ENCODE data around the gene RGS17.
A peak's percentile ranks its signal among the peaks of the same experiment; 100 is the strongest.
"Not testable (repeated sequence)": the region's sequence is repeated elsewhere in the genome, so short reads cannot be mapped to it uniquely, and the experiment has no call there.

The RGS17 gene

DNA sequence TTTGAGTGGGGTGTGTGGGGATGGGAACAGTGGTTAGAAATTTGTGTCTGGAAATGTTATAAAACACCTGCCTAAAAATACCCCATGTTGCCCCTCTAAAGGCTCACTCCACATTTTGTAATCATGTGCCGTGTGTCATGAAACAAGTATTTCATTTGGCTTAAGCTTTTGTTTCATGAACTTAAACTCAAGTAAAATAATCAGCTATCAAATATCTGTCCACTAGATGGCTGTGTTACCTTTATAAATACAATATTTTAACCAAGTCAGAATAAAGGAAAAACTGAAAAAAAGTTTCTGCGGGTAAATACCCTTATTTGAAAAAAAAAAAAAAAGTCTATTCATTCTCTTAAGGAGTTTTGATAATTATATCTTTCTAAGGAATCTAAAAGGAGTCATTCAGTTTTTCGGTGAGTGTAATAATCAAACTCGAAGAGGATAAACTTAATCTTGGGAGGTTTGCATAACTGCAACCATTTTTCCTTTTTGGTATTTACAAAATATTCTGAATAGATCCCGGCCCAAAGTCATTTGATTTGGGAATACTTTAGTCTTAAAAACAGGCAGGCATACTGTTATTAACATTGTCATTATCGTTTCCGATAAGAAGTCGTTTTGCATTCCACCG, 98.7 kb downstream of the RGS17 start:
- DNase-seq (ENCODE audit: low spot score): peak; percentile 33

DNA sequence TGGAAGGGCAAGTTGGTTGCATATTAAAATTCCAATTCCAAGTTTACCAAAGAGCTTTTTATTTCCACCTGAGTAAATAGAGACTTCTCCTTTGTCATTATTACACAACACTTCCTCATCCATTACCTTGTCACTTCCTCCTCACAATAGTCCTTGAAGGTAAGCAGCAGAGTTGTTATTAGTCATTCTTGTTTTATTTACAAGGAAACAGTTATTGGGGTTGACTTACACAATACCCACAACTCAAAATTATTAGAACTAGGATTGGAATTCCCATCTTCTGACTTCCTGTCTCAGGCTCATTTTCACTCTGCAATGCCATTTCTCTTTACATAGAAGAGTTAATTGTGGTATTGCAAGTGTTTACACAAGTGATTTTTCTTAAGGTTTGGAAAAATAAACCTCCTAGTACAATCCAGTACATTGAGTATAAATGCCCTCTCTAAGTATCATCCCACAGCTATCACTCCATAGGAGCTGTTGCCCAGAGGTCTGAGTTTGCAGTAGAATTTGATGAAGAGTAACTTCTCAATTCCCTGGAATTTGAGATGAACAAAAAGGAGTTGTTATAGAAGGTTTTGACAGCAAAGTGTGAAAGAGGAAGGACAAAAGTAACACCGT, 99.6 kb downstream of the RGS17 start:
- DNase-seq (ENCODE audit: low spot score): no peak

DNA sequence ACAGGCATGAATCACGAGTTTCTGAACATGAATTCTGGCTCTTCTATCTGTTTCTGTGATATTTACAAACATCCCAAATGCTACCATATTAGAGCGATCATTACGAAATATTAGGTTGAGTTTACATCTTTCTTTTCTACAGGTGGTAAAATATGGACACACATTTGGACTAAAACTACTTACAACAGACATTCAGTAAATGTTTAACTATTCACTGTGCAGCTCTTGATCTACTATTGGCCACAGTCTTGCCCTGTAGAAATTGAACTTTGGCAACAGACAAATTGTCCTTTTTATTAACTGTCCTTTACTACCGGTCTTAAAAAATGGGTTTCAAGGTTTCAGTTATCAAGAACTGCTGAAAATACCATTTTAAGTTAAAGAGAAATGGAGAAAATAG, 102.1 kb downstream of the RGS17 start:
- no peak for DNase-seq (ENCODE audit: low spot score)

GRCh38 chr6:153028286-153028685, 102.8 kb downstream of the RGS17 start:
- DNase-seq (ENCODE audit: low spot score): no peak

- no peak for DNase-seq (ENCODE audit: low spot score)
These were observed 103.6 kb downstream of the RGS17 start for GRCh38 chr6:153027480-153027879.

GRCh38 chr6:153024709-153025017, 106.4 kb downstream of the RGS17 start:
- DNase-seq (ENCODE audit: low spot score): no peak

DNA sequence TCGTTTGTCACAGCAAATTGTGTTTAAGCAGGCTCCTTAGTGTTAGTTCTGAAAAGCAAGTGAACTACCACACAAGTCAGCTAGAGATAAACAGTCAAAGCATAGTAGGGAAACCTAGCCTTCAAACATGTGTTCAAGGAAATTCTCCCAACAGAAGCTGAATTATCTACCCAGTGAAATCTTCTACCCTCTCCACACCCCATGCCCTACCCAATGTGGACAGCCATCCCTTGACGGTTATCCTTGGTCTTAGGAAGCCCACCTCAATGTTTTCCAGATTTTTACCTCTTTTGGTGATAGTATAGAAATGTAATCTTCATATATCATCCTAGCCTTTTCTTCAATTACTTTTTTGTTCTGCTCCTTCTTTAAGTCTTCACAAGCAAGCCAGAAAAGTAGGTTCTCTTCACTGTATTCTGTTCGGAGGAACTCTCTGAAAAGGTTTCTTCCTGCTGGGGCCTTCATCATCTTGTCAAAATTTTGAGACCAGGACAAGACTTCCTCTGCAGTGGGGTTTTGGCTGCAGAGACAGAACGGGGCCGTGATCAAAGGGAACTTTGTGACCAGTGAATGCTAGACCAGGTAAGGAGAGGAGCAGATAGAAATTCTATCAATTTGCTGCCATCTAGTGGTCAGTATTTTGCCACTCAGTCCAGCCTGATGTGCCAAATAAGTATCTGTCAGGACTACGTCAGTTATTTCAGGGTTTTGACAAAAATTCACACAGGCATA, 106.9 kb downstream of the RGS17 start:
- DNase-seq (ENCODE audit: low spot score): peak; percentile 54

DNA sequence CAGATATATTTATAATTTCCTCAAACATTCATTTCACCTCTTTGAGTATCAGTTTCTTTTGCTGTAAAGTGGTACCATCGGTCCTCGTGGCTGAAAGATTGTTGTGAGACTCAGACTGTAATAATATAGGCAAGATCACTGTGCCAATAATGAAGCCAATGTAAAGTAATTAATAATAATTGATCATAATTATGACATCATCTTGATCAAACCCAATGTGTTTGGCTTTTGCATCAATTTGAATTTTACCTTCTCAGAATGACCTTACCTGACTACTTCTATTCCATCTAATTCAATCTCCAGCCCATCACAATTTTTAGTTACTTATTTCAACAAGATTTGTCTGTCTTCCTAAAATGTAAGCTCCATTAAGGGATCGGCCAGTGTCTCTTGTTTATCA, 112.7 kb downstream of the RGS17 start:
- no peak for DNase-seq (ENCODE audit: low spot score)

DNA sequence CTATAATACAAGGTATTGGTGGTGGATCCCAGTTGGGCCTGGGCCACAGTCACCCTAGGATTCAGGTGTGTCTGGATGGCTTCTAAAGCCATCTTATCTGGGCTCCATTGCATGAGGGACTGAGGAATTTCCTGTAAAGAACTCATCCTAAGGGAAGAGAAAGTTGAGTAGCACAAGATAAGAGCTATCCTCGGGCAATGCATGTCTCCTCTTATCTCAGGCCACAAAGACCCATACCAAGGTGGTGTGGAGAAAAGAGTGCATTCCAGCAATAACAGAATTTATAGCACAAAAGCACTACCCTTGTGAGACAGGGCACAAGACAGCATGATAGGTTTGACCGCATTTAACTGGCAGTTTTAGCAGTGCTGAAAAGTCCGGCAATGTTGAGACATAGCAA, 114.2 kb downstream of the RGS17 start:
- DNase-seq (ENCODE audit: low spot score): no peak

DNA sequence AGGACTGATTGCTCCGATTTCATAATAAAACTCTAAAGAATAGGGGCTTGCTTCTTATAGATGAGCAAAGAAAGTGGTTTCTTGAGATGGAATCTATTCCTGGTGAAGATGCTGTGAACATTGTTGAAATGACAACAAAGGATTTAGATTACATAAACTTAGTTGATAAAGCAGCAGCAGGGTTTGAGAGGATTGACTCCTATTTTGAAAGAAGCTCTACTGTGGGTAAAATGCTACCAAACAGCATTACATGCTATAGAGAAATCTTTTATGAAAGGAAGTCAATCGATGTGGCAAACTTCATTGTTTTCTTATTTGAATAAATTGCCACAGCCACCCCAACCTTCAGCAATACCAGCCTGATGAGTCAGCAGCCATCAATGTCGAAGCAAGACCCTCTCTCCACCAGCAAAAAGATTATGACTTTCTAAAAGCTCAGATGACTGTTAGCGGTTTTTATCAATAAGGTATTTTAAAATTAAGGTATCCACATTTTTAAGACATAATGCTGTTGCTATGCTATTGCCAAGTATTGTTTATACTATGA, 115.9 kb downstream of the RGS17 start:
- no peak for DNase-seq (ENCODE audit: low spot score)

DNA sequence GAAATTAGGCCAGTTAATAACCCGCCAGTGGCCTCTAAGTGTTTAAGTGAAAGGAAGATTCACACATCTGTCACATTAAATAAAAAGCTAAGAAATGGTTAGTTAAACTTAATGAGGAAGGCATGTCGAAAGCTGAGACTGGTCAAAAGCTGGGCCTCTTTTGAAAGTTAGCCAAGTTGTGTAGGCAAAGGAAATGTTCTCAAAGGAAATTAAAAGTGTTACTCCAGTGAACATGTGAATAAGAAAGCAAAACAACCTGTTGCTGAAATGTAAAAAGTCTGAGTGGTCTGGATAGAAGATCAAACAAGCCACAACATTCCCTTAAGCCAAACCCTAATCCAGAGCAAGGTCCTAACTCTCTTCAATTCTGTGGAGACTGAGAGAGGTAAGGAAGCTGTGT, 117.6 kb downstream of the RGS17 start:
- no peak for DNase-seq (ENCODE audit: low spot score)

DNA sequence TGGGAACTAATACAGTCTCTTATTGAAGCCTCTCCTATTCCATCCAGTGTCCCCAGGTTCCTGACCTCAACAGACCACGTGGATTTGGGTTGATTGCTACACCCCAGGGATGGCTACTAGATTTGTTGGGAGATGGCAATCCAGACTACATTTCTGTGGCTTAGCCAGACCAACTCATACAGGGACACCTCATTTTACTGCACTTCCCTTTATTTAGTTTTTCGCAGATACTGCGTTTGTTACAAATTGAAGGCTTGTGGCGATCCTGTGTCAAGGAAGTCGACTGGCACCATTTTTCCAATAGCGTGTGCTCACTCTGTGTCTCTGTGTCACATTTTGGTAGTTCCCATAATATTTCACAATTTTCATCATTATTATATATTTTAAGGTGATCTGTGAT, 118.2 kb downstream of the RGS17 start:
- no peak for DNase-seq (ENCODE audit: low spot score)

GRCh38 chr6:153003366-153003690, 127.8 kb downstream of the RGS17 start:
- peak; percentile 8 for DNase-seq (ENCODE audit: low spot score)

DNA sequence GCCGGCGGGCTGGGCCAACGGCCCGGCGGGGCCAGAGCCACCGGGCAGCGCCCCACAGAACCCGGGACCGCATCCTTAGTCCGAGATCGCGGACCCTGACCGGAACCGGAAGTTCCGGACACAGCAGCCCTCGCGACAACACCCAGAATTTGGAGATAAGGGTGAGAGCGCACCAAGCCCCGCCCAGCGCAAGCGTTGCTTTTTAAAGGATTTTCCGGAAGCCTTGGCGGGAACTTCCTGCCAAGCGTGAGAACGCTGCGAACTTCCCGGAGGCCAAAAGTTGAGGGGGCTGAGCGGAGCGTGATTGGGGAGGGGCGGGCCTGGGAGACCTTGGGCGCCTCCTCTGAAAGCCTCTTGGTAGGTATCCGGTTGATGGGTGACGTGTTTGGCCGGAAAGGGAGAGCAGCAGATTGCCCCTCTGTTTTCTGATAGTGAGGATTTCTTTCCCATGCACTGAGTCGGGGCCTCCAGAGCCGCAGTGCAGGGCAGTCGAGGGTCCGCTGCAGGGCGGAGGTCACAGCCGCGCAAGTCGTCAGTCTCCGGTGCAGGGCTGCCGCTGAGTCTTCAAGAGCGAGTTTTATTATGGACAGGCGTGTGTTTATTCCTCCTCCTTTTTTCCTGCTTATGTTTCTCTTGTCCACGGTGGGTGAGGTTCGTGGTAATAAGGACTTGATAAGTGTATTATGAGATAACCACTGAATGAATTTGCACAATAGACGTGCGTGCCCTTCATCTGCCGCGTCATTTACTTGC, 128.3 kb downstream of the RGS17 start, which contains the start of gene MTRF1L:
Gene MTRF1L (minus strand): TSS at position 97 of the 753 bp plus-strand sequence. CDS start 24 bp downstream, at position 73.
- DNase-seq (ENCODE audit: low spot score): peak; percentile 95

DNA sequence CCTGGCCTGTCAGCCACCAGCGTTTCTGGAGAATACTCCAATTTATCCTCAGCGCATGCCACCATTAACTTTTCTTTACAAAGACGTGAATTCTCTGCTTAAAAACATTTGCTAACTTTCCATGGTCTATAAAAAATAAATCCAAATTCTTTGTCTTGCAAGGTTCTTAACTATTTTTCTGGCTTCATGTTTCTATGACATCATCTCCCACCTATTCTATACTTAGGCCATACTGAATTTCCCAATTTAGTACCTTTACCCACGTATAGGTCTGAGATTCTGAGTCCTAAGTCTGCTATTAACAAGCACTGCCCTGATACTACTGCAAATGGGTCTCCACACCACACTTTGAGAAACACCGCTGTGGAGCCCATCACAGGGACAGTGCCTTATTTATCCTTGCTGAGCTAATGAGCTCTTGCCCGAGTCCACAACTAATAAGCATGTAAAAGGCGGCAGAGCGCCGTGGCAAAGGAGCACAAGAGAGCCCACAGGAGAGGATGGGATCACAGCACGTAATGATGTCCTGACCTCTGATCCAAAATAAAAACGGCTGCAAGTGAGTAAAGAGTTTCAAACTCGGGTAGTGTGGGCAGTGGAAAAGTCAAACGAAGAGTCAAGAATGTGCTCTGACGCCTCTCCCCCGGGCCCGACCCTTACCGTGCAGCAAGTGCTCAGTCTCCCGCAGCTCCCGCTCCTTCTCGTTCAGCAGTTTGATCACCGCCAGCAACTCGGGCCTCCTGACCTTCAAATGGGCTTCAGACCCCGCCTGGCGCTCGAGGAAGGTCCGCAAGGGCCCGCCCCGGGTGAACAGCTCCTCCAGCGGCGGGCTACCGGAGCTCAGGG, 129.1 kb downstream of the RGS17 start:
- peak; percentile 14 for DNase-seq (ENCODE audit: low spot score)

DNA sequence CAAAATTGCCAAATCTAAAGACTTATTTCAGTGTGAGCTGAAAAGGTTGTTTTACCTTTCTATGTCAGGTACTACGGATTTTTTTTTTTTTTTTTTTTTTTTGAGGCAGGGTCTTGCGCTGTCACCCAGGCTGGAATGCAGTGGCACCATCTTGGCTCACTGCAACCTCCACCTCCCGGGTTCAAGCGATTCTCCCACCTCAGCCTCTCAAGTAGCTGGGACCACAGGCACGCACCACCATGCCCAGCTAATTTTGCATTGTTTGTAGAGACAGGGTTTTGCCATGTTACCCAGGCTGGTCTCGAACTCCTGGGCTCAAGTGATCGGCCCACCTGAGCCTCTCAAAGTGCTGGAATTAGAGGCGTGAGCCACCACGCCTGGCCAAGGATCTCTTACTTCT, 130.3 kb downstream of the RGS17 start:
- not testable (repeated sequence) for DNase-seq (ENCODE audit: low spot score)

- no peak for DNase-seq (ENCODE audit: low spot score)
These were observed 130.8 kb downstream of the RGS17 start for GRCh38 chr6:153000243-153000642.

DNA sequence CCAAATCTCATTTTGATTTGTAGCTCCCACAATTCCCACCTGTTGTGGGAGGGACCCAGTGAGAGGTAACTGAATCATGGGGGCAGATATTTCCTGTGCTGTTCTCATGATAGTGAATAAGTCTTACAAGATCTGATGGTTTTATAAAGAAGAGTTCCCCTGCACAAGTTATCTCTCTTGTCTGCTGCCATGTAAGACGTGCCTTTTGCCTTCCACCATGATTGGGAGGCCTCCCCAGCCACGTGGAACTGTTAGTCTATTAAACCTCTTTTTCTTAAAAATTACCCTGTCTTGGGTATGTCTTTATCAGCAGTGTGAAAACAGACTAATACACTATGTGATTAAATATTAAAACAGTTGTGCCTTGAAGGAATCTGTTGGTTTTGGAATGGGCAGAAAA, 131.5 kb downstream of the RGS17 start:
- not testable (repeated sequence) for DNase-seq (ENCODE audit: low spot score)

- DNase-seq (ENCODE audit: low spot score): no peak
These were observed 137.2 kb downstream of the RGS17 start for GRCh38 chr6:152993847-152994246.

GRCh38 chr6:152993431-152993830, 137.7 kb downstream of the RGS17 start:
- DNase-seq (ENCODE audit: low spot score): no peak

DNA sequence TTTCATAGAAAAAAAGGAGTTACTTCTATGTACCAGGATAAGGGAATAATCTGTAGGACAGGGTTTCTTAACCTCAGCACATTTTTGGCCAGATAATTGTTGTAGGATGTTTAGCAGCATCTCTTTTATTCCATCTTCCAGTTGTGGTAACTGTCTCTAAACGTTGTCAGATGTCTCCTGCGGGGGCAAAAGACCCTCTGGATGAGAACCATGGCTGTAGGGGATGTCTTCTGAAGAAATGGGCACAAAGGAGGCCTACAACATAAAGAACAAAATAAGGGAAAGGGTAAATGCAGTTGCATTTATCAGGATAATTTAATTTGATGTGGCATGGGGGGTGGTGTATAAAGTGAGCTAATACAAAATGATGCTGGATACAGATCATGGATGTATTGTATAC, 144.1 kb downstream of the RGS17 start:
- DNase-seq (ENCODE audit: low spot score): no peak

DNA sequence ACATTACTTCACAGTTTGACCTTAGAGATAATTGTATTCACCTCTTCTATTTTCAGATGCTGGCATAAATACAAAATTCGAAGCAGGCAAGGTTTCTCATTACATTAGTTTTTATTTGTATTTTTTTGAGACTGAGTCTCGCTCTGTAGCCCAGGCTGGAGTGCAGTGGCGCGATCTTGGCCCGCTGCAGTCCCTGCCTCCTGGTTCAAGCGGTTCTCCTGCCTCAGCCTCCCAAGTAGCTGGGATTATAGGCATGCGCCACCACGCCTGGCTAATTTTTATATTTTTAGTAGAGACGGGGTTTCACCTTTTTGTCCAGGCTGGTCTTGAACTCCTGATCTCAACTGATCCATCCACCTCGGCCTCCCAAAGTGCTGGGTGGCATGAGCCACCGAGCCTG, 145.8 kb downstream of the RGS17 start:
- not testable (repeated sequence) for DNase-seq (ENCODE audit: low spot score)

Measured in GM03348 (cell line).